A673 (cell line): ENCODE results near the gene EAF1. TPM values are rescaled to one million over a fixed set of nuclear protein-coding genes. Genes with fewer than 3 reads are reported as not detected.

Source experiments
- BruUV-seq: library from RNA; stranded (reverse); fragments of 400-500 nt; replicated peaks from 2 replicates; lab custom pipeline; 2021; lab: Mats Ljungman, UMichigan
- CTCF ChIA-PET: fragments of 300-600 bp; sonication (Branson Sonifier 250); formaldehyde crosslinking; loops from one replicate; lab custom pipeline; 2022; ENCODE audit warnings: antibody characterized with exemption; lab: Charles Lee
- POLR2A ChIA-PET: fragments of 300-600 bp; sonication (Branson Sonifier 250); formaldehyde crosslinking; loops from one replicate; lab custom pipeline; 2022; ENCODE audit warnings: antibody characterized with exemption; ENCODE audit not compliant: low non-redundant PET; lab: Charles Lee
- DNase-seq: peaks from one replicate; pipeline ENCODE4 v3.0.0-alpha.2; 2015; ENCODE audit warnings: low spot score
- H3K27ac ChIP-seq: fragments of 200-600 bp; sonication (generic); 2 replicates; pipeline ENCODE4 v1.5.1; 2016; ENCODE audit warnings: mixed run types, low read depth, mild to moderate bottlenecking, mixed read lengths, antibody characterized with exemption, low read length; ENCODE audit not compliant: poor library complexity, severe bottlenecking
- H3K27me3 ChIP-seq: fragments of 200-600 bp; sonication (generic); replicated peaks from 2 replicates; pipeline ENCODE4 v1.6.1; 2017; ENCODE audit warnings: mixed run types, low read depth, mild to moderate bottlenecking, mixed read lengths, antibody characterized with exemption, low read length; ENCODE audit not compliant: insufficient read depth, poor library complexity
- H3K36me3 ChIP-seq: fragments of 200-600 bp; sonication (generic); 2 replicates; pipeline ENCODE4 v1.6.1; 2016; ENCODE audit warnings: mixed run types, mild to moderate bottlenecking, mixed read lengths, antibody characterized with exemption, low read length; ENCODE audit not compliant: insufficient read depth, poor library complexity, severe bottlenecking
- H3K4me1 ChIP-seq: fragments of 200-600 bp; sonication (generic); 2 replicates; pipeline ENCODE4 v1.6.1; 2017; ENCODE audit warnings: mixed run types, mild to moderate bottlenecking, mixed read lengths, antibody characterized with exemption, low read length; ENCODE audit not compliant: insufficient read depth, poor library complexity, severe bottlenecking
- H3K4me3 ChIP-seq: fragments of 200-600 bp; sonication (generic); 2 replicates; pipeline ENCODE4 v1.5.1; 2016; ENCODE audit warnings: low read depth, mixed run types, mild to moderate bottlenecking, mixed read lengths, low read length; ENCODE audit not compliant: poor library complexity, severe bottlenecking
- H3K9me3 ChIP-seq: fragments of 200-600 bp; sonication (generic); 2 replicates; pipeline ENCODE4 v1.6.1; 2016; ENCODE audit warnings: mixed run types, low read depth, mild to moderate bottlenecking, mixed read lengths, antibody characterized with exemption, low read length; ENCODE audit not compliant: poor library complexity, severe bottlenecking
- CTCF ChIP-seq: fragments of 300-800, 200-600 bp; sonication (generic); conservative IDR thresholded peaks from 2 replicates; pipeline ENCODE4 v1.5.1; 2017; ENCODE audit warnings: low read depth, mild to moderate bottlenecking, antibody characterized with exemption, low read length, moderate library complexity, mixed read lengths
- EZH2 ChIP-seq: fragments of 200-600 bp; sonication (generic); IDR thresholded peaks from 2 replicates; pipeline ENCODE4 v1.6.1; 2017; ENCODE audit warnings: borderline replicate concordance, low read depth, mild to moderate bottlenecking, mixed read lengths, antibody characterized with exemption, low read length; ENCODE audit not compliant: poor library complexity, severe bottlenecking
- intact Hi-C: fragments of 100-400 bp; cut with micrococcal nuclease; formaldehyde crosslinking; loops from one replicate; pipeline ENCODE4 v1.10.0; 2022; ENCODE audit not compliant: unreplicated experiment
- total RNA-seq: library from RNA; stranded (reverse); gene quantifications from 2 replicates; pipeline ENCODE4 v1.2.3, GENCODE V29; 2021

The EAF1 gene
- total RNA-seq, 1 experiment from 2014 or later: 28.7 TPM

DNA sequence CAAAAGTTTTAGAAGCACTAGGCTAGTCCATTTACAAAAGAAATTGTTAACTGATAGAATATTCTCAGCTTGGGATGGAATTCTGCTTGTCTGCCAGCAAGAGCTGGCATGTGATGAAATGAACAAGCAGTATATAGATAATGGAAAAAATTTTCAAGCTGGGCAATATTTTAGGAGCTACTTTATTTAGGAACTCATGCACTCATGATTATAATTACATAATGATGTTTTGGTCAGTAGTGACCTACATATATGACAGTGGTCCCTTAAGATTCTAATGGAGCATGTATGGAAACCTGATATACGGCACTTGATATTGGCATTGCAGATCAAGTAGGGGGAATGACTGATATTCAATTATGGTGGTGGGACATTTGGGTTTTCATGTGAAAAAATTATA lies 6.1 kb downstream of the EAF1 start:
- peaks cover 68% of the 10 kb centered on the region for H3K36me3 ChIP-seq
- H3K27ac ChIP-seq: no peak overlapping the region
- peaks cover 9% of the 10 kb centered on the region for H3K4me1 ChIP-seq
- H3K27me3 ChIP-seq: no peaks in the 10 kb centered on the region
- H3K4me3 ChIP-seq: no peak overlapping the region
- CTCF ChIA-PET: interaction anchor here (0.6 kb wide), 1 partner anchor 215 kb away, joined by 9 read pairs; no protein-coding TSS in a partner anchor
- intact Hi-C loops: no loop called here
- BruUV-seq: no TSS peak
- POLR2A ChIA-PET: no interaction called here
- no peaks in the 10 kb centered on the region for H3K9me3 ChIP-seq
- DNase-seq: no peak
- no peak for TF ChIP-seq EZH2
- no peak for TF ChIP-seq CTCF

- CTCF ChIA-PET: no interaction called here
- intact Hi-C loops: no loop called here
These were observed 7.4 kb downstream of the EAF1 start for GRCh38 chr3:15434756-15435155.

DNA sequence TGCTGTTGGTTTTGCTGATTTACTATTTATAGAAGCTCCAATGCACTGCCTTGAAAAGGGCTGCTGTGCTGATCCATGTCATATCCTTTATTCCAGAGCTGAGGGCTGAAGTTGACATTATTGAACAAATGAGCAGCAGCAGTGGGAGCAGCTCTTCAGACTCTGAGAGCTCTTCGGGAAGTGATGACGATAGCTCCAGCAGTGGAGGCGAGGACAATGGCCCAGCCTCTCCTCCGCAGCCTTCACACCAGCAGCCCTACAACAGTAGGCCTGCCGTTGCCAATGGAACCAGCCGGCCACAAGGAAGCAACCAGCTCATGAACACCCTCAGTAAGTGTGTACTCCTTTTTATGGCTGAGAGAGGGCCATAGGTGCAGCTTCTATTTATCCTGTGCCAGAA lies 8.8 kb downstream of the EAF1 start:
- no peaks in the 10 kb centered on the region for H3K4me1 ChIP-seq
- H3K9me3 ChIP-seq: no peaks in the 10 kb centered on the region
- ChIA-PET POLR2A (interaction anchor here (0.6 kb wide), 1 partner anchor 169 kb away, joined by 15 read pairs; no protein-coding TSS in a partner anchor), CTCF (no interaction called here)
- H3K4me3 ChIP-seq: no peak overlapping the region
- intact Hi-C loops: no loop called here
- H3K36me3 ChIP-seq: peaks cover 90% of the 10 kb centered on the region
- BruUV-seq: no TSS peak
- DNase-seq: no peak
- TF ChIP-seq EZH2: no peak
- no peak for TF ChIP-seq CTCF
- no peak overlapping the region for H3K27ac ChIP-seq
- H3K27me3 ChIP-seq: no peaks in the 10 kb centered on the region

More at GRCh38 chr3:15434756-15435155, 7.4 kb downstream of the EAF1 start:
- Histone ChIP-seq H3K9me3 (no peaks in the 10 kb centered on the region), H3K4me3 (no peak overlapping the region), H3K36me3 (peaks cover 80% of the 10 kb centered on the region), H3K27ac (no peak overlapping the region), H3K27me3 (no peaks in the 10 kb centered on the region), H3K4me1 (no peaks in the 10 kb centered on the region)
- POLR2A ChIA-PET: no interaction called here
- TF ChIP-seq CTCF (no peak), EZH2 (no peak)
- BruUV-seq: no TSS peak
- no peak for DNase-seq
